Osteocyte (in vitro differentiated cells): ENCODE data around the gene TIE1. TPM values are rescaled to one million over a fixed set of nuclear protein-coding genes. Genes with fewer than 3 reads are reported as not detected.

Experiments
- DNase-seq: peaks from one replicate; pipeline ENCODE4 v3.0.0; 2021; ENCODE audit warnings: mixed read lengths; ENCODE audit not compliant: unreplicated experiment; ENCODE audit errors: extremely low spot score
- H3K27ac Mint-ChIP-seq: one replicate; pipeline ENCODE4 v1.8.0; 2021; ENCODE audit warnings: mild to moderate bottlenecking, mixed read lengths; ENCODE audit not compliant: unreplicated experiment
- H3K27me3 Mint-ChIP-seq: one replicate; pipeline ENCODE4 v1.8.0; 2021; ENCODE audit warnings: mixed read lengths; ENCODE audit not compliant: unreplicated experiment
- H3K36me3 Mint-ChIP-seq: one replicate; pipeline ENCODE4 v1.8.0; 2021; ENCODE audit warnings: mixed read lengths; ENCODE audit not compliant: unreplicated experiment
- H3K4me1 Mint-ChIP-seq: one replicate; pipeline ENCODE4 v1.8.0; 2021; ENCODE audit warnings: mixed read lengths; ENCODE audit not compliant: unreplicated experiment
- H3K4me3 Mint-ChIP-seq: one replicate; pipeline ENCODE4 v1.8.0; 2021; ENCODE audit warnings: mild to moderate bottlenecking, moderate library complexity, mixed read lengths; ENCODE audit not compliant: unreplicated experiment
- H3K9me3 Mint-ChIP-seq: one replicate; pipeline ENCODE4 v1.8.0; 2021; ENCODE audit warnings: mixed read lengths; ENCODE audit not compliant: unreplicated experiment
- CTCF ChIP-seq: fragments of 200-600 bp; sonication (generic); IDR thresholded peaks from 2 replicates; pipeline ENCODE4 v1.5.0; 2021; ENCODE audit warnings: antibody characterized with exemption, mild to moderate bottlenecking, moderate library complexity
- total RNA-seq: library from RNA; stranded (reverse); gene quantifications from 2 replicates; pipeline ENCODE4 v1.2.1, GENCODE V29; 2021

TIE1 gene
- total RNA-seq, 1 donor from 2014 or later: not detected

GRCh38 chr1:43344267-43344850, 43.6 kb downstream of the TIE1 start:
- H3K9me3 Mint-ChIP-seq: no peaks in the 10 kb centered on the region
- H3K36me3 Mint-ChIP-seq: no peaks in the 10 kb centered on the region
- H3K4me1 Mint-ChIP-seq: peaks cover 5% of the 10 kb centered on the region
- H3K27me3 Mint-ChIP-seq: peaks cover 8% of the 10 kb centered on the region
- H3K27ac Mint-ChIP-seq: no peak overlapping the region
- no peak for TF ChIP-seq CTCF
- no peak overlapping the region for H3K4me3 Mint-ChIP-seq
- DNase-seq: no peak

- Mint-ChIP-seq H3K27ac (no peak overlapping the region), H3K27me3 (peaks cover 8% of the 10 kb centered on the region), H3K36me3 (no peaks in the 10 kb centered on the region), H3K4me3 (no peak overlapping the region), H3K4me1 (peaks cover 12% of the 10 kb centered on the region), H3K9me3 (no peaks in the 10 kb centered on the region)
- DNase-seq: no peak
- TF ChIP-seq CTCF: no peak
These were observed 44.3 kb downstream of the TIE1 start for GRCh38 chr1:43345120-43345519.

- Mint-ChIP-seq H3K9me3 (no peaks in the 10 kb centered on the region), H3K4me1 (peaks cover 14% of the 10 kb centered on the region), H3K36me3 (no peaks in the 10 kb centered on the region), H3K4me3 (no peak overlapping the region), H3K27ac (no peak overlapping the region), H3K27me3 (peaks cover 5% of the 10 kb centered on the region)
- TF ChIP-seq CTCF: no peak
- no peak for DNase-seq
These were observed 45.9 kb downstream of the TIE1 start for GRCh38 chr1:43346636-43347035.

GRCh38 chr1:43348343-43348808, 47.6 kb downstream of the TIE1 start:
- peak overlapping the region; percentile 61 for H3K4me3 Mint-ChIP-seq
- H3K27ac Mint-ChIP-seq: no peak overlapping the region
- DNase-seq: no peak

More at GRCh38 chr1:43348343-43348808, 47.6 kb downstream of the TIE1 start:
- H3K4me1 Mint-ChIP-seq: peaks cover 14% of the 10 kb centered on the region
- no peaks in the 10 kb centered on the region for H3K36me3 Mint-ChIP-seq
- peaks cover 5% of the 10 kb centered on the region for H3K27me3 Mint-ChIP-seq
- TF ChIP-seq CTCF: no peak
- H3K9me3 Mint-ChIP-seq: no peaks in the 10 kb centered on the region
